GM12878 (cell line): ENCODE data around the gene PRF1.

Experiments
- EGR1 ChIP-seq, 2 experiments: IDR thresholded peaks; 1 replicate in 1 of 2; 2 replicates in 1 of 2; pipeline ENCODE4 v1.6.1; 2011 to 2012; ENCODE audit warnings: low read depth in 2 of 2, low read length in 2 of 2, borderline replicate concordance in 1 of 2, mild to moderate bottlenecking in 1 of 2, moderate library complexity in 1 of 2
- POU2F2 ChIP-seq: IDR thresholded peaks from 3 replicates; pipeline ENCODE4 v1.6.1; 2011; ENCODE audit warnings: low read depth, mild to moderate bottlenecking, low read length, borderline replicate concordance
- TF ChIP-seq, protein P1 (sequence below): fragments of 150-350 bp; IDR thresholded peaks from 2 replicates; pipeline ENCODE4 v1.6.1; 2014; ENCODE audit warnings: mild to moderate bottlenecking, low read depth, low read length
- TF ChIP-seq, protein P2 (sequence below), 3 experiments: IDR thresholded peaks in 2 of 3; conservative IDR thresholded peaks in 1 of 3; 2 replicates each; pipeline ENCODE4 v1.5.1; 2011; ENCODE audit warnings: low read depth in 3 of 3, low read length in 3 of 3, mild to moderate bottlenecking in 3 of 3, control low read depth in 2 of 3, moderate library complexity in 2 of 3, inconsistent platforms in 1 of 3, mixed read lengths in 1 of 3; ENCODE audit not compliant: control insufficient read depth in 2 of 3, insufficient read depth in 1 of 3; ENCODE audit errors: extremely low read depth in 1 of 3
- TF ChIP-seq, protein P3 (sequence below): IDR thresholded peaks from 2 replicates; pipeline ENCODE4 v1.6.1; 2012; ENCODE audit warnings: mild to moderate bottlenecking, low read depth, low read length

DNA sequence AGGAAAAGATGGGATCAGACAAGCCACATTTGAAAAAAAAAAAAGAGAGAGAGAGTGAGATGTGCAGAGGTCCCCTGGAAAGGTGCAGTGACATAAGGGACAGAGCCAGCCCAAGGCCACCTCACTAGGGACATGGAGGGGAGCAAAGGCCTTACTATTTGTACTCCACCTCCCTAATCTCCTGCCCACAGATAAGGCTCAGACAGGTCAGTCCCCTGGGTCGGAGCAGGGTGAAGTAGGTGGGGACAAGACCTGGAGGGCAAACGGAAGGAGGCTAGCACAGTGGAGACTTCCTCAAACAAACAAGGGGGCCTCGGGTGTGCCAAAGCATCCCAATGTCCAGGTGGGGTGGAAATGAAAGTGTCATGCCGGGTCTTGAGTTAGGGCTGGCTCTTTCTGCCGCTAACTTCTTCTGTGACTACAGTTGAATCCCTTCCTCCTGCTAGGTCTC is 7.0 kb downstream of the PRF1 start:
- TF ChIP-seq, protein P1, sequence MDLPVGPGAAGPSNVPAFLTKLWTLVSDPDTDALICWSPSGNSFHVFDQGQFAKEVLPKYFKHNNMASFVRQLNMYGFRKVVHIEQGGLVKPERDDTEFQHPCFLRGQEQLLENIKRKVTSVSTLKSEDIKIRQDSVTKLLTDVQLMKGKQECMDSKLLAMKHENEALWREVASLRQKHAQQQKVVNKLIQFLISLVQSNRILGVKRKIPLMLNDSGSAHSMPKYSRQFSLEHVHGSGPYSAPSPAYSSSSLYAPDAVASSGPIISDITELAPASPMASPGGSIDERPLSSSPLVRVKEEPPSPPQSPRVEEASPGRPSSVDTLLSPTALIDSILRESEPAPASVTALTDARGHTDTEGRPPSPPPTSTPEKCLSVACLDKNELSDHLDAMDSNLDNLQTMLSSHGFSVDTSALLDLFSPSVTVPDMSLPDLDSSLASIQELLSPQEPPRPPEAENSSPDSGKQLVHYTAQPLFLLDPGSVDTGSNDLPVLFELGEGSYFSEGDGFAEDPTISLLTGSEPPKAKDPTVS, result no peak
- TF ChIP-seq EGR1 (IDR thresholded peaks at IDR 0.05; ENCODE audit: borderline replicate concordance in 1 of 2, low read depth in 2 of 2, low read length in 2 of 2), result no peak
- TF ChIP-seq, protein P2, sequence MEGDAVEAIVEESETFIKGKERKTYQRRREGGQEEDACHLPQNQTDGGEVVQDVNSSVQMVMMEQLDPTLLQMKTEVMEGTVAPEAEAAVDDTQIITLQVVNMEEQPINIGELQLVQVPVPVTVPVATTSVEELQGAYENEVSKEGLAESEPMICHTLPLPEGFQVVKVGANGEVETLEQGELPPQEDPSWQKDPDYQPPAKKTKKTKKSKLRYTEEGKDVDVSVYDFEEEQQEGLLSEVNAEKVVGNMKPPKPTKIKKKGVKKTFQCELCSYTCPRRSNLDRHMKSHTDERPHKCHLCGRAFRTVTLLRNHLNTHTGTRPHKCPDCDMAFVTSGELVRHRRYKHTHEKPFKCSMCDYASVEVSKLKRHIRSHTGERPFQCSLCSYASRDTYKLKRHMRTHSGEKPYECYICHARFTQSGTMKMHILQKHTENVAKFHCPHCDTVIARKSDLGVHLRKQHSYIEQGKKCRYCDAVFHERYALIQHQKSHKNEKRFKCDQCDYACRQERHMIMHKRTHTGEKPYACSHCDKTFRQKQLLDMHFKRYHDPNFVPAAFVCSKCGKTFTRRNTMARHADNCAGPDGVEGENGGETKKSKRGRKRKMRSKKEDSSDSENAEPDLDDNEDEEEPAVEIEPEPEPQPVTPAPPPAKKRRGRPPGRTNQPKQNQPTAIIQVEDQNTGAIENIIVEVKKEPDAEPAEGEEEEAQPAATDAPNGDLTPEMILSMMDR (IDR thresholded peaks at IDR 0.05 in 2 of 3, conservative IDR thresholded peaks at IDR 0.05 in 1 of 3; ENCODE audit: control insufficient read depth in 2 of 3, extremely low read depth in 1 of 3, insufficient read depth in 1 of 3, low read depth in 3 of 3, low read length in 3 of 3), result no peak
- TF ChIP-seq POU2F2, result no peak
- TF ChIP-seq, protein P3, sequence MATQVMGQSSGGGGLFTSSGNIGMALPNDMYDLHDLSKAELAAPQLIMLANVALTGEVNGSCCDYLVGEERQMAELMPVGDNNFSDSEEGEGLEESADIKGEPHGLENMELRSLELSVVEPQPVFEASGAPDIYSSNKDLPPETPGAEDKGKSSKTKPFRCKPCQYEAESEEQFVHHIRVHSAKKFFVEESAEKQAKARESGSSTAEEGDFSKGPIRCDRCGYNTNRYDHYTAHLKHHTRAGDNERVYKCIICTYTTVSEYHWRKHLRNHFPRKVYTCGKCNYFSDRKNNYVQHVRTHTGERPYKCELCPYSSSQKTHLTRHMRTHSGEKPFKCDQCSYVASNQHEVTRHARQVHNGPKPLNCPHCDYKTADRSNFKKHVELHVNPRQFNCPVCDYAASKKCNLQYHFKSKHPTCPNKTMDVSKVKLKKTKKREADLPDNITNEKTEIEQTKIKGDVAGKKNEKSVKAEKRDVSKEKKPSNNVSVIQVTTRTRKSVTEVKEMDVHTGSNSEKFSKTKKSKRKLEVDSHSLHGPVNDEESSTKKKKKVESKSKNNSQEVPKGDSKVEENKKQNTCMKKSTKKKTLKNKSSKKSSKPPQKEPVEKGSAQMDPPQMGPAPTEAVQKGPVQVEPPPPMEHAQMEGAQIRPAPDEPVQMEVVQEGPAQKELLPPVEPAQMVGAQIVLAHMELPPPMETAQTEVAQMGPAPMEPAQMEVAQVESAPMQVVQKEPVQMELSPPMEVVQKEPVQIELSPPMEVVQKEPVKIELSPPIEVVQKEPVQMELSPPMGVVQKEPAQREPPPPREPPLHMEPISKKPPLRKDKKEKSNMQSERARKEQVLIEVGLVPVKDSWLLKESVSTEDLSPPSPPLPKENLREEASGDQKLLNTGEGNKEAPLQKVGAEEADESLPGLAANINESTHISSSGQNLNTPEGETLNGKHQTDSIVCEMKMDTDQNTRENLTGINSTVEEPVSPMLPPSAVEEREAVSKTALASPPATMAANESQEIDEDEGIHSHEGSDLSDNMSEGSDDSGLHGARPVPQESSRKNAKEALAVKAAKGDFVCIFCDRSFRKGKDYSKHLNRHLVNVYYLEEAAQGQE, result no peak
